AG09319 (cell line): ENCODE measurements around the gene COIL.

ENCODE experiments used
- DNase-seq: peaks from one replicate; pipeline ENCODE4 v3.0.0-alpha.2; 2010; ENCODE audit warnings: low read depth; ENCODE audit errors: extremely low read depth
- CTCF ChIP-seq: IDR thresholded peaks from 2 replicates; pipeline ENCODE4 v1.5.1; 2011; ENCODE audit warnings: low read depth, mild to moderate bottlenecking, inconsistent platforms, low read length, moderate library complexity

The COIL gene

GRCh38 chr17:57002904-57003303 lies 42.1 kb upstream of the COIL start:
- DNase-seq, result no peak
- no peak for TF ChIP-seq CTCF

- no peak for TF ChIP-seq CTCF
- no peak for DNase-seq
These were observed 40.7 kb upstream of the COIL start for GRCh38 chr17:57001541-57001940.

GRCh38 chr17:56997313-56997712 lies 36.5 kb upstream of the COIL start:
- no peak for TF ChIP-seq CTCF
- DNase-seq, result no peak

- no peak for TF ChIP-seq CTCF
- DNase-seq, result no peak
These were observed 34.9 kb upstream of the COIL start for GRCh38 chr17:56995766-56996165.

GRCh38 chr17:56994009-56994792 lies 33.4 kb upstream of the COIL start:
- TF ChIP-seq CTCF, result no peak

GRCh38 chr17:56992364-56992763 lies 31.5 kb upstream of the COIL start:
- no peak for TF ChIP-seq CTCF

More at GRCh38 chr17:56994009-56994792, 33.4 kb upstream of the COIL start:
- DNase-seq, result no peak

GRCh38 chr17:56988901-56989572 lies 28.2 kb upstream of the COIL start:
- no peak for DNase-seq
- no peak for TF ChIP-seq CTCF

More at GRCh38 chr17:56992364-56992763, 31.5 kb upstream of the COIL start:
- DNase-seq, result no peak
